Osteoblast (primary cell): ENCODE data around the gene AHDC1. TPM values are rescaled to one million over a fixed set of nuclear protein-coding genes. Genes with fewer than 3 reads are reported as not detected.

Source experiments
- DNase-seq: peaks from one replicate; pipeline ENCODE4 v3.0.0; 2011; ENCODE audit warnings: low spot score, mixed read lengths; ENCODE audit not compliant: insufficient read length; ENCODE audit errors: missing footprints
- H2AFZ ChIP-seq: 2 replicates; pipeline ENCODE4 v1.6.0; 2011; ENCODE audit warnings: mild to moderate bottlenecking, low read length
- H3K27ac ChIP-seq: 2 replicates; pipeline ENCODE4 v1.5.1; 2011; ENCODE audit warnings: mild to moderate bottlenecking, low read depth, low read length, moderate library complexity
- H3K27me3 ChIP-seq: 2 replicates; pipeline ENCODE4 v1.6.0; 2012; ENCODE audit warnings: mild to moderate bottlenecking, control low read depth, inconsistent platforms, low read length, moderate library complexity; ENCODE audit not compliant: insufficient read depth
- H3K36me3 ChIP-seq: 2 replicates; pipeline ENCODE4 v1.5.1; 2011; ENCODE audit warnings: mild to moderate bottlenecking, low read length, control low read depth, moderate library complexity; ENCODE audit not compliant: insufficient read depth
- H3K4me1 ChIP-seq: 2 replicates; pipeline ENCODE4 v1.5.1; 2011; ENCODE audit warnings: mild to moderate bottlenecking, low read length, control low read depth, moderate library complexity; ENCODE audit not compliant: insufficient read depth
- H3K4me2 ChIP-seq: 2 replicates; pipeline ENCODE4 v1.6.0; 2011; ENCODE audit warnings: mild to moderate bottlenecking, low read length; ENCODE audit not compliant: insufficient read depth
- H3K4me3 ChIP-seq: fragments of 200-600 bp; sonication (generic); 3 replicates; pipeline ENCODE4 v1.5.1; 2012; ENCODE audit warnings: mild to moderate bottlenecking, low read length, inconsistent platforms; ENCODE audit not compliant: insufficient read depth
- H3K79me2 ChIP-seq: 2 replicates; pipeline ENCODE4 v1.6.0; 2012; ENCODE audit warnings: mild to moderate bottlenecking, low read length, control low read depth, inconsistent platforms; ENCODE audit not compliant: insufficient read depth
- H3K9me3 ChIP-seq: 2 replicates; pipeline ENCODE4 v1.5.1; 2011; ENCODE audit warnings: low read depth, low read length, control low read depth
- H4K20me1 ChIP-seq: 2 replicates; pipeline ENCODE4 v1.6.0; 2012; ENCODE audit warnings: mild to moderate bottlenecking, low read length, control low read depth; ENCODE audit not compliant: insufficient read depth
- total RNA-seq: library from RNA; depleted of rRNA; stranded (reverse); fragments of >200 nt; gene quantifications from 2 replicates; pipeline ENCODE4 v1.2.3, GENCODE V29; 2012
- TF ChIP-seq, protein P1 (sequence below): IDR thresholded peaks from 2 replicates; pipeline ENCODE4 v1.5.1; 2011; ENCODE audit warnings: mild to moderate bottlenecking, low read depth, low read length, moderate library complexity; ENCODE audit errors: extremely low read depth

Gene AHDC1
- total RNA-seq, 1 donor = 11.2 TPM

DNA sequence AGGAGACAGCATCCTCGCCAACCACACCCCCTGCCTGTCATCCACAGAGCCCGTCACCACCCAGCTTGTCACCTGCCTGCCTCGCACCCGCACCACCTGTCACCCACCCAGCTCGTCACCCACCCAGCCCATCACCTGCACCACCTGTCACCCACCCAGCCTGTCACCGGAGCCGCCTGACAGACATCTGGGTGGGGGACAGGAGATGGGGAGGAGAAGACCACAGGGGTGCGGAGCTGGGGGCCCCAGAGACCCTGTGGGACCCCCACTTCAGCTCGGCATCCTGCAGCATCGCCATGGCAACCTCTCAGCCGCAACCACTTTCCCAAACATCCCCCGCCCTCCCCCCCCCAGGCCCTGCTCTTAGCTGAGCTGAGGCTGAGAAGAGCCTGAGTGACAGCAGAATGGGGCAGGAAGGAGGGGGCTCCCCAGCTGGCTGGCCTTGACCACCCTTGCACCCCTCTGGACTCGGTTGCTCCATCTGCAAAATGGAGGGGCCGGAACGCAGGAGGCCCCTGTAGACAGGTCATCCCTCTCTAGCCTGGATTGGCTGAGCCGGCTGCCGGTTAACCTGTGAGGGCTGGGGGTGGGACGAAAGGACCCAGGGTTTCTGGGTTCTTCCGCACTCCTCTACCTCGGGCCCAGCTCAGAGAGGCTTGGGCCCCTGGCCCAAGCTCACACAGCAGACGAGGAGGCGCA is 11.6 kb downstream of the AHDC1 start:
- no peaks in the 10 kb centered on the region for H3K27me3 ChIP-seq
- H2AFZ ChIP-seq = no peak overlapping the region
- no peak overlapping the region for H3K4me3 ChIP-seq
- H3K79me2 ChIP-seq = peaks cover 99% of the 10 kb centered on the region
- H3K36me3 ChIP-seq = peaks cover 6% of the 10 kb centered on the region
- H3K4me2 ChIP-seq = no peak overlapping the region
- peaks cover 98% of the 10 kb centered on the region for H4K20me1 ChIP-seq
- H3K9me3 ChIP-seq = no peaks in the 10 kb centered on the region
- H3K27ac ChIP-seq = no peak overlapping the region
- DNase-seq = peak; percentile 52
- TF ChIP-seq, protein P1, sequence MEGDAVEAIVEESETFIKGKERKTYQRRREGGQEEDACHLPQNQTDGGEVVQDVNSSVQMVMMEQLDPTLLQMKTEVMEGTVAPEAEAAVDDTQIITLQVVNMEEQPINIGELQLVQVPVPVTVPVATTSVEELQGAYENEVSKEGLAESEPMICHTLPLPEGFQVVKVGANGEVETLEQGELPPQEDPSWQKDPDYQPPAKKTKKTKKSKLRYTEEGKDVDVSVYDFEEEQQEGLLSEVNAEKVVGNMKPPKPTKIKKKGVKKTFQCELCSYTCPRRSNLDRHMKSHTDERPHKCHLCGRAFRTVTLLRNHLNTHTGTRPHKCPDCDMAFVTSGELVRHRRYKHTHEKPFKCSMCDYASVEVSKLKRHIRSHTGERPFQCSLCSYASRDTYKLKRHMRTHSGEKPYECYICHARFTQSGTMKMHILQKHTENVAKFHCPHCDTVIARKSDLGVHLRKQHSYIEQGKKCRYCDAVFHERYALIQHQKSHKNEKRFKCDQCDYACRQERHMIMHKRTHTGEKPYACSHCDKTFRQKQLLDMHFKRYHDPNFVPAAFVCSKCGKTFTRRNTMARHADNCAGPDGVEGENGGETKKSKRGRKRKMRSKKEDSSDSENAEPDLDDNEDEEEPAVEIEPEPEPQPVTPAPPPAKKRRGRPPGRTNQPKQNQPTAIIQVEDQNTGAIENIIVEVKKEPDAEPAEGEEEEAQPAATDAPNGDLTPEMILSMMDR = no peak
- H3K4me1 ChIP-seq = peaks cover 53% of the 10 kb centered on the region

DNA sequence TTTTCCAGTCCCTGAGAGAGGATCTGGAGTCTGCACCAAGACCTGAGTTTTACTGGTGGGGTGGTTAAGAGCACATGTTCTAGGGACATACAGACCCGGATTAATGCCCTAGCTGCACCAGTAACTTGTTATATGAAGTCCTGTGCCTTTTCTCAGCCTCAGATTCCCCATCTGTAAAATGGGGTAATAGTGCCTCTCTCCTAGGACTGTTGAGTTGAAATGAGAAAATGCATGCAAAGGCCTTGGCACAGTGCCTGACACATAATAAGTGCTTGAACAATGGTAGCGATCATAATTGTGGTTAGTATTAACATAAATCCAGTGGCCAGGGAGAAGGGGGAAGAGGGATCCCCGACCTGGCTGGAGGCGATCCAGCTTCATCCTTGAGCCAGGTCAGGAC is 12.3 kb downstream of the AHDC1 start:
- Histone ChIP-seq H3K36me3 (peaks cover 6% of the 10 kb centered on the region), H3K4me3 (no peak overlapping the region), H3K4me2 (no peak overlapping the region), H4K20me1 (peaks cover 98% of the 10 kb centered on the region), H3K27me3 (no peaks in the 10 kb centered on the region), H3K27ac (no peak overlapping the region), H3K79me2 (peaks cover 99% of the 10 kb centered on the region), H3K4me1 (peaks cover 49% of the 10 kb centered on the region), H3K9me3 (no peaks in the 10 kb centered on the region), H2AFZ (no peak overlapping the region)
- TF ChIP-seq, protein P1 = no peak
- peak; percentile 46 for DNase-seq

DNA sequence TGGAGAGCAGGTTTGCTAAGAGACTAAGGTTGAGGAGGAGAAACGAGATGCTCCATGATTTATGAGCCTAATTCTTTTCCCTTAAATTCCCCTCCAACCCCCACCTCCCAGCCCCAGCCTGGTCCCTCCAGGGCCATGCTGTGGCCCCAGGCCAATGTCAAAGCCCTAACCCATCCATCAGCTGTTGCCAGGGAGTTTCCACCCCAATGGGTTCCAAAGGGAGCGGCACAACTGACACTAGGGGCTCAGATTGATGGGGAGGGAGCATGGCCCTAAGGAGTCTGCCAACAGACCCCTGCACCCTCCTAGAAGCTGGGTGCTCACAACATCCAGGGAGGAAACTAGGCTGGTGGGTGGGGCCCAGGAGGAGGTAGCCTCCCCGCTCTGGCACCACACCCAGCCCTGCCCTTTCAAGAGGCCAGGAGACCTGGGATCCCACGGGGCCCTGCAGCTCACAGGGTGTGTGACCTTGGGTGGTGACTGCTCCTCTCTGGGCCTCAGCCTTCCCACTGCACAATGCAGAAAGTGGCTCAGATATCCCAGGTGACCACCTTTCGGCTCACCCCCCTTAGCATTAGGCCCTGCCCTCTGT is 12.9 kb downstream of the AHDC1 start:
- H3K4me2 ChIP-seq = no peak overlapping the region
- H3K27me3 ChIP-seq = no peaks in the 10 kb centered on the region
- TF ChIP-seq, protein P1 = no peak
- peaks cover 6% of the 10 kb centered on the region for H3K36me3 ChIP-seq
- H3K9me3 ChIP-seq = no peaks in the 10 kb centered on the region
- peaks cover 99% of the 10 kb centered on the region for H3K79me2 ChIP-seq
- H4K20me1 ChIP-seq = peaks cover 98% of the 10 kb centered on the region
- peaks cover 46% of the 10 kb centered on the region for H3K4me1 ChIP-seq
- no peak overlapping the region for H3K27ac ChIP-seq
- DNase-seq = peak; percentile 52
- no peak overlapping the region for H2AFZ ChIP-seq
- no peak overlapping the region for H3K4me3 ChIP-seq

DNA sequence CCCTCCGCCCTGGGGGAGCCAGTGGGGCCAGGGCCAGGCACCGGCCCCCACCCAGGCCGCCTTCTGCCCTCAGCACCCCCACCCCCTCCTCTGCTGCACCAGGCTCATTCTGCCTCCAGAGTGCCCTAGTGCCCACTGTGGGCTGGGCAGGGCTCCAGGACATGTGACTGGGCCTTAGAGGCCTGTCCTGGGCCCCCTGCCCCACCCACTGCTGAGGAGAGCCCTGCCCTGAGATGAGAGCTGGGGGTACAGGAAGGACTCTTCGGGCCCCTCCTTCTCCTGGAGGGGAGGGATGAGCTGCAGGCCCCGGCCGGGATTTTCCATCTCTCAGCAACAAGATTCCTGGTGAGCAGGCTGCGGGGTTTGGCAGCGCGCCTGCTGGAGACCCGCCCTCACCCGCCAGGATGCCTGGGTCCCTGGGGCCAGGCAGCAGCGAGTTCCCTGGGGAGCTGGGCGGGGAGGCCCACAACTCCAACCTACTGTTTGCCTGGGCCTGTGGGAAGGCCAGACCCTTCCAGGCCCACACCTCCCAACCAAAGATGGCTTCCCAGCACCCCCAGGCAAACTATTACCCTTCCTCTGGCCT is 14.0 kb downstream of the AHDC1 start:
- Histone ChIP-seq H3K4me1 (peaks cover 37% of the 10 kb centered on the region), H4K20me1 (peaks cover 94% of the 10 kb centered on the region), H2AFZ (no peak overlapping the region), H3K4me2 (no peak overlapping the region), H3K36me3 (peaks cover 6% of the 10 kb centered on the region), H3K27ac (peak overlapping the region; percentile 48), H3K9me3 (no peaks in the 10 kb centered on the region), H3K27me3 (no peaks in the 10 kb centered on the region), H3K79me2 (peaks cover 99% of the 10 kb centered on the region), H3K4me3 (no peak overlapping the region)
- TF ChIP-seq, protein P1 = no peak
- DNase-seq = peak; percentile 87
